Astrocyte of the hippocampus (primary cell): ENCODE results near the gene MTIF3.
"Not testable (repeated sequence)": the region's sequence is repeated elsewhere in the genome, so short reads cannot be mapped to it uniquely, and the experiment has no call there.

Experiments
- DNase-seq: peaks from one replicate; pipeline ENCODE4 v3.0.0; 2011; ENCODE audit warnings: low read depth, low spot score

MTIF3 gene

GRCh38 chr13:27415116-27415515 lies 35.2 kb downstream of the MTIF3 start:
- DNase-seq: no peak

GRCh38 chr13:27411341-27411740 lies 39.0 kb downstream of the MTIF3 start:
- no peak for DNase-seq

- DNase-seq: no peak
Observed at GRCh38 chr13:27409013-27409412, 41.4 kb downstream of the MTIF3 start.

- no peak for DNase-seq
Observed at GRCh38 chr13:27408074-27408473, 42.3 kb downstream of the MTIF3 start.

- DNase-seq: peak; percentile 57
Observed at GRCh38 chr13:27406178-27406939, 44.0 kb downstream of the MTIF3 start.

- no peak for DNase-seq
Observed at GRCh38 chr13:27405546-27406134, 44.7 kb downstream of the MTIF3 start.

GRCh38 chr13:27404680-27405079 lies 45.7 kb downstream of the MTIF3 start:
- DNase-seq: no peak

GRCh38 chr13:27403727-27404385 lies 46.5 kb downstream of the MTIF3 start:
- no peak for DNase-seq

- peak; percentile 90 for DNase-seq
Observed at GRCh38 chr13:27403203-27403678, 47.1 kb downstream of the MTIF3 start.

GRCh38 chr13:27401210-27401609 lies 49.2 kb downstream of the MTIF3 start:
- DNase-seq: no peak

- DNase-seq: not testable (repeated sequence)
Observed at GRCh38 chr13:27400405-27400804, 50.0 kb downstream of the MTIF3 start.

GRCh38 chr13:27398360-27398759 lies 52.0 kb downstream of the MTIF3 start:
- no peak for DNase-seq

- peak; percentile 20 for DNase-seq
Observed at GRCh38 chr13:27396252-27396846, 54.0 kb downstream of the MTIF3 start.

GRCh38 chr13:27395007-27395510 lies 55.3 kb downstream of the MTIF3 start:
- DNase-seq: no peak

GRCh38 chr13:27393101-27393500 lies 57.3 kb downstream of the MTIF3 start:
- no peak for DNase-seq

GRCh38 chr13:27391471-27391870 lies 58.9 kb downstream of the MTIF3 start:
- DNase-seq: no peak

- no peak for DNase-seq
Observed at GRCh38 chr13:27389891-27390290, 60.5 kb downstream of the MTIF3 start.

GRCh38 chr13:27388241-27388640 lies 62.1 kb downstream of the MTIF3 start:
- no peak for DNase-seq
